Body of pancreas (tissue), 4 donors: Measurements from ENCODE around the gene LNPEP.

Experiments
- CTCF ChIP-seq, 7 experiments: fragments of 450-650 bp in 4 of 7; fragments of 200-600 bp in 3 of 7; sonication (generic) in 3 of 7; IDR thresholded peaks; one replicate each; pipeline ENCODE4 v1.5.1; 2016 to 2019; ENCODE audit warnings: antibody characterized with exemption in 7 of 7
- POLR2A ChIP-seq, 3 donors: fragments of 450-650 bp; IDR thresholded peaks; one replicate each; pipeline ENCODE4 v1.6.1; 2016; ENCODE audit warnings: antibody characterized with exemption in 3 of 3, mild to moderate bottlenecking in 2 of 3

- TF ChIP-seq CTCF (IDR thresholded peaks at IDR 0.05): no peak
- TF ChIP-seq POLR2A (IDR thresholded peaks at IDR 0.05): no peak
These were observed 57.9 kb downstream of the LNPEP start for GRCh38 chr5:96993760-96994159.
